Measurements from ENCODE around the gene TMTC2.

- TF ChIP-seq REST (tag by site-specific recombination; IDR thresholded peaks at IDR 0.05) (no peak), CTCF (tag by site-specific recombination; IDR thresholded peaks at IDR 0.05) (no peak)
Observed at GRCh38 chr12:83049306-83049705, 362.6 kb downstream of the TMTC2 start.
